Left lobe of liver (tissue), 2 donors: ENCODE results near the gene RFXAP. TPM values are rescaled to one million over a fixed set of nuclear protein-coding genes. Genes with fewer than 3 reads are reported as not detected.

Experiments
- ATAC-seq: fragments of 200-7000 bp; cut with Tn5 transposase; one replicate; pipeline ENCODE4 v1.9.1; 2020; ENCODE audit warnings: mild to moderate bottlenecking, moderate library complexity
- DNase-seq: peaks from one replicate; pipeline ENCODE4 v3.0.0-alpha.2; 2020; ENCODE audit warnings: low spot score
- total RNA-seq: library from RNA; stranded (reverse); gene quantifications from one replicate; pipeline ENCODE4 v1.2.1, GENCODE V29; 2021
- donor health status: DM: no; HTN: no; CAD: no; lungs with moderate emphysema.
- donor health status: DM: no; HTN: yes; CAD: no.

RFXAP gene
- total RNA-seq, 1 donor from 2014 or later, result 0.75 TPM

- DNase-seq (no peak), ATAC-seq (no peak)
Measured at GRCh38 chr13:36815062-36815461, 4.0 kb upstream of the RFXAP start.

GRCh38 chr13:36817996-36818803 lies 822 bp upstream of the RFXAP start:
- peak; percentile 26 for ATAC-seq

DNA sequence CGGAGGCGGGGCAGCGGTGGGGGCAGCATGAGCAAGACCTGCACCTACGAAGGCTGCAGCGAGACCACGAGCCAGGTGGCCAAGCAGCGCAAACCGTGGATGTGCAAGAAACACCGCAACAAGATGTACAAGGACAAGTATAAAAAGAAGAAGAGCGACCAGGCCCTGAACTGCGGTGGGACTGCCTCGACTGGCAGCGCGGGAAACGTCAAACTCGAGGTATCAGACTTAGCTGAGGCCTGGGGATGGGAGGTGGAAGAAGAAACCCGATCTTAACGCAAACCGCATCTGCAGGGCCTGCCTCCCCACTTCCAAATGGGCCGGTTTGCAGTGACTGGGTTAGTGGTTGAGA lies 693 bp downstream of the RFXAP start:
- DNase-seq, result no peak
- ATAC-seq, result peak; percentile 21

More at GRCh38 chr13:36817996-36818803, 822 bp upstream of the RFXAP start:
- no peak for DNase-seq

DNA sequence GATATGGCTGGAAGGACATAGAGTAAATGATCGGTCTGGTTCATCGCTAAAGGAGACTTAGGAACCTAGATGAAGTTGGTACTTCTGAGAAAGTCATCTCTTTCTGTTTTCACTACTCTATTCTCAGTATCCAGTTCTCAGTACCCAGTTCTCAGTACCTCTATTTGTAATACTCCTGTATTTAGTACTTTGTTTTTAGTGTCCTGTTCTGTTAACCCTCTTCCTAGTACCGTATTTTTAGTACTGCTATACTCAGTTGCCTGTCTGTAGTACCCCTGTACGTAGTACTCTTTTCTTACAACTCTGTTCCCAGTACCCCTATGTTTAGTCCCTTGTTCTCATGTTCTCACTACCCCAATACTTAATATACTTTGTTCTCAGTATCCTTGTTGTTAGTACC lies 1.2 kb downstream of the RFXAP start:
- DNase-seq (no peak), ATAC-seq (no peak)

- DNase-seq (no peak), ATAC-seq (no peak)
Measured at GRCh38 chr13:36822785-36823184, 3.8 kb downstream of the RFXAP start.

DNA sequence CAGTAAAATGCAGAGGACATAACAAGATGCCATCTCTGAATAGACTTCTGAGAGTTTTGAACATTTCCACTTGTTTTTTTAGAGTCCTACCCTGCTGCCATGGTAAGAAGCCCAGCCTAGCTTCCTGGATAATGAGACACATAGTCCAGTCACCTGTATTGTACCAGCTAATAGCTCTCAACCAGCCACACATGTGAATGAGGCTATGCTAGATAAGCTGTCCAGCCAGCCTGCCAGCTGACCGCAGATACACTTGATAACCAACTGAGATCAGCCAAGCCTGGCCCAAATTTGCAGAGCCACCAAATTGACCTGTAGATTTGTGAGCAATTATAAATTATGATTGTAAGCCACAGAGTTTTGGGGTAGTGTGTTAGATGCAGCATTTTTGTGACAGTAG lies 10.7 kb downstream of the RFXAP start:
- ATAC-seq (no peak), DNase-seq (no peak)

- ATAC-seq, result no peak
- no peak for DNase-seq
Measured at GRCh38 chr13:36831291-36831690, 12.3 kb downstream of the RFXAP start.

GRCh38 chr13:36834299-36834698 lies 15.3 kb downstream of the RFXAP start:
- no peak for DNase-seq

DNA sequence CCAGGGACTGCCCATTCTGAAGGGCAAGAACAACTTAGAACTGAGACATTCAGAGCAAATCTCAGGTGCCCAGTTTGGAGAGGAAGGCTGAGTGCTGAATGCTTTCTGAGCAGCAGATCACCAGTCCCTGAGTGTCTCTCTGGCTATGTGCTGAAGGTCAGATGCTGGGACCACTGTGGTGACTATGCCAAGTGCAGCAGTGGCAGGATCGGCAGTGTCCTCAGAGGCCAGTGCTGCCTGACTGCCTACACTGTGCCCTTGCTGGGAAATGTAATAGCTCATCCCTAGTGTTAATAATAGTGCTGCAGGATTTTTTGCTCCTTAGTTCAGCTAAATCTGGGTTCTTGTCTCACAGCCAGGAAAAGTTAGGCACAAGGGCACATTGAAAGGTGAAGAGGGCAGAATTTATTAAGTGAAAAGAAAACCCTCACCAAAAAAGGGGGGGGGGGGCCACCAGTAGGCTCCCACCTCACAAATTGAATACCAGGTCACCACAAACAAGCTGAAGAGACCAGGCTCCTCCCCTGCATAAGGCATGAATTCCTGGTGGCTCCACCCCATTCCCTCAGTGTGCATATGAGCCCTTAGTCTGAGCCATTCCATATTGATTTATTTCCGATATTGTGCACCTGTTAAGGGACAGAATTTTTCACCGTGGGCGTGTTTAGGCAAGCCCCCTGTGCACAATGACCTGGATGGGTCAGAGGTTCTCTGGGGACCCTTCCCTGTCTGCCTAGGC lies 18.5 kb downstream of the RFXAP start:
- DNase-seq, result no peak
- ATAC-seq, result no peak

More at GRCh38 chr13:36834299-36834698, 15.3 kb downstream of the RFXAP start:
- no peak for ATAC-seq

GRCh38 chr13:36839281-36839680 lies 20.3 kb downstream of the RFXAP start:
- ATAC-seq (no peak), DNase-seq (no peak)

- ATAC-seq, result no peak
Measured at GRCh38 chr13:36839981-36840380, 21.0 kb downstream of the RFXAP start.

GRCh38 chr13:36840718-36841250 lies 21.8 kb downstream of the RFXAP start:
- DNase-seq (no peak), ATAC-seq (no peak)

More at GRCh38 chr13:36839981-36840380, 21.0 kb downstream of the RFXAP start:
- no peak for DNase-seq

DNA sequence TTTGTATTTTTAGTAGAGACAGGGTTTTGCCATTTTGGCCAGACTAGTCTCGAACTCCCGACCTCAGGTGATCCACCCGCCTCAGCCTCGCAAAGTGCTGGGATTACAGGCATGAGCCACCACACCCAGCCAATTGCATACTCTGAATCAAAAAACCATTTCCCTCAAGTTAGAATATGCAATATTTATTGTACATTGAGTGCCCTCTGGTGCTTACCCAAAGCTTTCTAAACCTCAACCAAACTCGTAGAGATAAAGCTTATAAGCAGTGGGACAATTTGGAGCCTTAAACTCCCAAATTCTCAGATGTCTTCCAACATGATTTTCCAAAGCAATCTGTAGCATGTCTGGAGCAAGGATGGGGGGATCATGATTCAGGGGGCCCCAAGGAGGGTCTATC lies 22.4 kb downstream of the RFXAP start:
- no peak for ATAC-seq
- DNase-seq, result no peak

DNA sequence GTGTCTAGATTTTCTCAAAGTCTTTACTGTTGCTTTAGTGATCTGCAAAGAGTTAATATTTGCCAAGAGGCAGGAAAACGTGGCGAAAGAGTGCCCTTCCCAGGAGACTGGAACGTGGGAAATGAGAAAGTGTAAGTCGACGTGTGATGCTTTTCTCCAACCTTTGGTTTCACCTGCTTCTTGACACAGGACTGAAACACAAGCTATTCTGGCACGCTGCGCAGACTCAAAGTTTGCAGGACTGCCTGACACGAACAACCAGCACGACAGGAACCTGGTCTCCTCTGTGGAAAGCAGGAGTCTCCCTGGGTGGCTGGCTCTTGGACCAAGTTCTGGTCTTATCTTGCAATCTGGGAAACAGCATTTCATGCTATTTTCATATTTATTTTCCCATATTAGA lies 28.6 kb downstream of the RFXAP start:
- DNase-seq (no peak), ATAC-seq (no peak)

DNA sequence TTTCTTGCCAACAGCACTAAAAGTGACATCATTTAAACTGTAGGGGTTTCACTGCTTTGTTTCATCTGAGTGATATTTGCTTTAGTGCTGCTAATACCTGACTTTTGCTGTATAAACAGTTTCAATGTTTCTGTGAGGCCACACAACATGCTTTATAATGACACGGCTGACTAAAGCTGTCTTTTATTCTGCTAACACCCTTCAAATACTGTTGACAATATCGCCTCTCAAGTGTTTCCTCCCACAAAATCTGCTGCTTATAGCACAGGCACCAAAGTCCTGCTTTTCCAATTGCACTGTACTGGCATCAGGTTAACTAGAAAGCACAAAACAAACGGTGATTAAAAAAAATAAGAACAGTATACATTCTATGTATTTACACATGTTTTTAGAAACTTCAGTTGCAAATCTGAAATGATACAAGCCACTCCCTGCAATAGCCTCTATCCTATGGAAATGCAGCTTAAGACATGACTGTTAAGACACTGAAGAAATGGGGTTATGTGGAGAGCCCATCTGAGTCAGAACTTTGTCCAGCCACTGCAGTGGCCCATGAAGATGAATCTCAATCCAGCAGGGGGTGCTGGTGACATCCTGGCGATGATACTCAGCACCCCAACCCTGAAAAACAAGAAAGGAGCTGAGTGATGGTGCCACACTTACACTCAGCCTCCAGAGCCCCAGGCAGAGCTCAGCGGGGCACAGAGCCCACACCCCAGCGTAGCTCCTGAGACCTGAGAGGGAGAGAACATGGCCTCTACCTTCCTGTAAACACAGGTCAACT lies 29.4 kb downstream of the RFXAP start:
- ATAC-seq (peak; percentile 29), DNase-seq (no peak)

DNA sequence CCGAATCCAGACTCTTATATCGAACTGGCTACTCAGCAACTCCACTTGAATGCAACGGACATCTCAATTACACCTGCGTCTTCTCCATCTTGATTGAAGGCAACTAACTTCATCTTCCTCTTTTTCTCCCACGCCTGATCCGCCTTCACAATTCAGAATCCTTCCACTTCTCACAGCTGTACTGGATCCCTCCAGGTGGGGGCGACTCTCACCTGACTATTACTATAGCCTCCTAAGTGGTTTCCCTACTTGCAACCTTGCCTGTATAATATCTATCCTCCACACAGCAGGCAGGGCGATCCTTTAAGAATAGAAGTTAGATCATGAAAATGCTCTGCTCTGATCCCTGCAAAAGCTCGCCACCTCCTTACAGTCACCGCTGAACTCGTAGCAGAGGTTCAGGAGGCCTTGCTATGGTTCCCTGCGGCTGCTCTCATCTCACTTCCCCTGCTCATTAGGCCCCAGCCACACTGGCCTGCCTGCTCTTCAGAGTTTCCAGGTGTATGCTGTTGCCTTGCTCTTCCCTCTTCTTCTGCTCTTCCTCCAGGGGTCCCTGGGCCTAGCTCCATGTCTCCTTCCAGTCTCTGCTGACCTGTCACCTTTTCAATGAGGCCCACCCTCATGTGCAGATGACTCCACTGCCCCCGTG lies 31.9 kb downstream of the RFXAP start:
- ATAC-seq (no peak), DNase-seq (no peak)

- ATAC-seq (no peak), DNase-seq (no peak)
Measured at GRCh38 chr13:36857253-36857652, 38.2 kb downstream of the RFXAP start.

- DNase-seq (no peak), ATAC-seq (peak; percentile 94)
Measured at GRCh38 chr13:36858290-36858689, 39.3 kb downstream of the RFXAP start.

GRCh38 chr13:36859259-36859658 lies 40.2 kb downstream of the RFXAP start:
- ATAC-seq (no peak), DNase-seq (no peak)

GRCh38 chr13:36862002-36862685 lies 43.1 kb downstream of the RFXAP start:
- no peak for ATAC-seq

More at GRCh38 chr13:36862002-36862685, 43.1 kb downstream of the RFXAP start:
- no peak for DNase-seq
